Suprapubic skin (tissue), 4 donors: Measurements from ENCODE around the gene PRRC2B. TPM values are rescaled to one million over a fixed set of nuclear protein-coding genes. Genes with fewer than 3 reads are reported as not detected.
"Not testable (repeated sequence)": the region's sequence is repeated elsewhere in the genome, so short reads cannot be mapped to it uniquely, and the experiment has no call there.

Experiments
- DNase-seq, 2 donors: peaks; one replicate each; pipeline ENCODE4 v3.0.0-alpha.2; 2019; ENCODE audit warnings: low spot score in 2 of 2
- H3K27ac ChIP-seq: fragments of 200-600 bp; sonication (generic); one replicate; pipeline ENCODE4 v1.5.1; 2019
- H3K27me3 ChIP-seq: fragments of 200-600 bp; sonication (generic); one replicate; pipeline ENCODE4 v1.5.1; 2019
- H3K36me3 ChIP-seq: fragments of 200-600 bp; sonication (generic); one replicate; pipeline ENCODE4 v1.5.1; 2019
- H3K4me1 ChIP-seq: fragments of 200-600 bp; sonication (generic); one replicate; pipeline ENCODE4 v1.5.1; 2019
- H3K4me3 ChIP-seq: fragments of 200-600 bp; sonication (generic); one replicate; pipeline ENCODE4 v1.5.1; 2019; ENCODE audit warnings: mild to moderate bottlenecking
- H3K9me3 ChIP-seq: fragments of 200-600 bp; sonication (generic); one replicate; pipeline ENCODE4 v1.5.1; 2019
- CTCF ChIP-seq, 2 donors: fragments of 200-600 bp in 1 of 2; fragments of 450-650 bp in 1 of 2; sonication (generic) in 1 of 2; IDR thresholded peaks; one replicate each; pipeline ENCODE4 v1.5.1; 2016 to 2019; ENCODE audit warnings: antibody characterized with exemption in 2 of 2, mild to moderate bottlenecking in 1 of 2, moderate library complexity in 1 of 2
- EP300 ChIP-seq: sonication (generic); formaldehyde crosslinking; IDR thresholded peaks from one replicate; pipeline ENCODE4 v1.6.1; 2017; ENCODE audit warnings: antibody characterized with exemption
- POLR2A ChIP-seq, 2 donors: fragments of 450-650 bp; IDR thresholded peaks; one replicate each; pipeline ENCODE4 v1.6.1; 2017; ENCODE audit warnings: antibody characterized with exemption in 2 of 2, mild to moderate bottlenecking in 2 of 2, moderate library complexity in 2 of 2
- POLR2AphosphoS5 ChIP-seq, 3 donors: sonication (generic); formaldehyde crosslinking; IDR thresholded peaks; one replicate each; pipeline ENCODE4 v1.6.1; 2017; ENCODE audit warnings: antibody characterized with exemption in 3 of 3
- WGBS: methylation state at CpG from one replicate; pipeline ENCODE4 v1.1.5; 2018; 5-methylcytosine and 5-hydroxymethylcytosine counted together
- total RNA-seq, 4 donors: library from RNA; depleted of rRNA; stranded (reverse); fragments of >200 nt; gene quantifications; one replicate each; pipeline ENCODE4 v1.1.0, GENCODE V29; 2016

PRRC2B gene
- total RNA-seq, 4 donors from 2014 or later, result 153 to 286 (median 240) TPM

- H3K4me1 ChIP-seq, result peaks cover 23% of the 10 kb centered on the region
- H3K27ac ChIP-seq, result no peak overlapping the region
- H3K36me3 ChIP-seq, result no peaks in the 10 kb centered on the region
- no peaks in the 10 kb centered on the region for H3K9me3 ChIP-seq
- no peak for TF ChIP-seq POLR2A (IDR thresholded peaks at IDR 0.05)
- TF ChIP-seq POLR2AphosphoS5 (IDR thresholded peaks at IDR 0.05), result no peak
- no peak for TF ChIP-seq EP300
- no peak for TF ChIP-seq CTCF (IDR thresholded peaks at IDR 0.05)
- H3K27me3 ChIP-seq, result no peaks in the 10 kb centered on the region
- WGBS, result 91% methylated on average over 7 of the region's 7 CpGs
- DNase-seq, result no peak
- no peak overlapping the region for H3K4me3 ChIP-seq
These were observed 2.9 kb upstream of the PRRC2B start for GRCh38 chr9:131391020-131391419.

GRCh38 chr9:131391504-131391903 is 2.4 kb upstream of the PRRC2B start:
- Histone ChIP-seq H3K4me1 (peaks cover 28% of the 10 kb centered on the region), H3K4me3 (no peak overlapping the region), H3K27me3 (no peaks in the 10 kb centered on the region), H3K36me3 (no peaks in the 10 kb centered on the region), H3K9me3 (no peaks in the 10 kb centered on the region), H3K27ac (no peak overlapping the region)
- TF ChIP-seq POLR2AphosphoS5 (IDR thresholded peaks at IDR 0.05) (no peak), EP300 (no peak), POLR2A (IDR thresholded peaks at IDR 0.05) (no peak), CTCF (IDR thresholded peaks at IDR 0.05) (no peak)
- WGBS, result 91% methylated on average over 4 of the region's 4 CpGs
- no peak for DNase-seq

GRCh38 chr9:131394464-131395156 is 724 bp downstream of the PRRC2B start:
- Histone ChIP-seq H3K4me3 (peak overlapping the region; percentile 82), H3K27ac (peak overlapping the region; percentile 97), H3K27me3 (no peaks in the 10 kb centered on the region), H3K4me1 (peaks cover 59% of the 10 kb centered on the region), H3K36me3 (no peaks in the 10 kb centered on the region), H3K9me3 (no peaks in the 10 kb centered on the region)
- peak in 1 of 2 donors; percentile 72 for DNase-seq
- under 1% methylated on average over 25 of the region's 63 CpGs for WGBS
- TF ChIP-seq POLR2A (IDR thresholded peaks at IDR 0.05), result no peak
- TF ChIP-seq CTCF (IDR thresholded peaks at IDR 0.05), result no peak
- TF ChIP-seq EP300, result no peak
- no peak for TF ChIP-seq POLR2AphosphoS5 (IDR thresholded peaks at IDR 0.05)

GRCh38 chr9:131395157-131396098 is 1.5 kb downstream of the PRRC2B start:
- Histone ChIP-seq H3K36me3 (no peaks in the 10 kb centered on the region), H3K9me3 (no peaks in the 10 kb centered on the region), H3K27ac (peak overlapping the region; percentile 97), H3K4me1 (peaks cover 65% of the 10 kb centered on the region), H3K4me3 (peak overlapping the region; percentile 82), H3K27me3 (no peaks in the 10 kb centered on the region)
- 14% methylated on average over 11 of the region's 17 CpGs for WGBS
- TF ChIP-seq POLR2A (IDR thresholded peaks at IDR 0.05), result no peak
- TF ChIP-seq POLR2AphosphoS5 (IDR thresholded peaks at IDR 0.05), result no peak
- TF ChIP-seq EP300, result no peak
- TF ChIP-seq CTCF (IDR thresholded peaks at IDR 0.05), result no peak
- DNase-seq, result peak in 1 of 2 donors; percentile 77

- 48% methylated on average over 4 of the region's 4 CpGs for WGBS
- not testable (repeated sequence) for H3K36me3 ChIP-seq, DNase-seq, H3K27me3 ChIP-seq, H3K9me3 ChIP-seq
- Histone ChIP-seq H3K4me1 (peaks cover 68% of the 10 kb centered on the region), H3K27ac (peak overlapping the region; percentile 97), H3K4me3 (peak overlapping the region; percentile 82)
These were observed 2.2 kb downstream of the PRRC2B start for GRCh38 chr9:131396099-131396479.
